HepG2 (cell line): Measurements from ENCODE around the gene M1AP. TPM values are rescaled to one million over a fixed set of nuclear protein-coding genes. Genes with fewer than 3 reads are reported as not detected.

Experiments
- ERF ChIP-seq: IDR thresholded peaks from 2 replicates; pipeline ENCODE4 v1.6.1; 2018; ENCODE audit warnings: missing biosample characterization, missing genetic modification reagents
- HNF1B ChIP-seq: sonication (generic); formaldehyde crosslinking; IDR thresholded peaks from 2 replicates; pipeline ENCODE4 v1.5.1; 2020; ENCODE audit warnings: mild to moderate bottlenecking, moderate library complexity, missing genetic modification reagents
- IRX3 ChIP-seq: sonication (generic); formaldehyde crosslinking; IDR thresholded peaks from 2 replicates; pipeline ENCODE4 v1.8.1; 2023; ENCODE audit warnings: mild to moderate bottlenecking, low read depth, missing genetic modification reagents, borderline replicate concordance
- KLF9 ChIP-seq: IDR thresholded peaks from 2 replicates; pipeline ENCODE4 v1.6.1; 2016; ENCODE audit warnings: low read depth
- MEF2D ChIP-seq: sonication (generic); formaldehyde crosslinking; IDR thresholded peaks from 2 replicates; pipeline ENCODE4 v1.5.1; 2020; ENCODE audit warnings: mild to moderate bottlenecking, missing genetic modification reagents
- MYPOP ChIP-seq: sonication (generic); formaldehyde crosslinking; IDR thresholded peaks from 2 replicates; pipeline ENCODE4 v1.8.1; 2023; ENCODE audit warnings: mild to moderate bottlenecking, moderate library complexity, missing genetic modification reagents
- NR0B2 ChIP-seq: sonication (generic); formaldehyde crosslinking; IDR thresholded peaks from 2 replicates; pipeline ENCODE4 v1.4.0; 2020; ENCODE audit warnings: mild to moderate bottlenecking, missing genetic modification reagents
- PHF21A ChIP-seq: sonication (generic); formaldehyde crosslinking; IDR thresholded peaks from 2 replicates; pipeline ENCODE4 v1.5.0; 2020; ENCODE audit warnings: mild to moderate bottlenecking, missing genetic modification reagents
- RAD21 ChIP-seq: fragments of 450-650 bp; formaldehyde crosslinking; IDR thresholded peaks from 2 replicates; pipeline ENCODE4 v1.5.0; 2020; ENCODE audit warnings: mild to moderate bottlenecking
- SATB2 ChIP-seq: sonication (generic); formaldehyde crosslinking; IDR thresholded peaks from 2 replicates; pipeline ENCODE4 v1.5.0; 2020; ENCODE audit warnings: missing genetic modification reagents
- SETDB1 ChIP-seq: sonication (generic); formaldehyde crosslinking; IDR thresholded peaks from 2 replicates; pipeline ENCODE4 v1.5.1; 2020; ENCODE audit warnings: missing genetic modification reagents, mild to moderate bottlenecking, borderline replicate concordance
- SUZ12 ChIP-seq: fragments of 150-350 bp; IDR thresholded peaks from 2 replicates; pipeline ENCODE4 v1.6.1; 2014; ENCODE audit warnings: low read depth, low read length
- TAF1 ChIP-seq: sonication (generic); formaldehyde crosslinking; IDR thresholded peaks from 2 replicates; pipeline ENCODE4 v1.4.0; 2020; ENCODE audit warnings: missing genetic modification reagents
- TMF1 ChIP-seq: sonication (generic); formaldehyde crosslinking; IDR thresholded peaks from 2 replicates; pipeline ENCODE4 v1.8.1; 2022; ENCODE audit warnings: low read depth, missing genetic modification reagents
- ZFP82 ChIP-seq: sonication (generic); formaldehyde crosslinking; IDR thresholded peaks from 2 replicates; pipeline ENCODE4 v1.5.1; 2020; ENCODE audit warnings: mild to moderate bottlenecking, missing genetic modification reagents, borderline replicate concordance
- ZFP91 ChIP-seq: sonication (generic); formaldehyde crosslinking; IDR thresholded peaks from 2 replicates; pipeline ENCODE4 v1.9.0; 2022; ENCODE audit warnings: missing genetic modification reagents, mild to moderate bottlenecking, borderline replicate concordance
- ZNF224 ChIP-seq: sonication (generic); formaldehyde crosslinking; IDR thresholded peaks from 2 replicates; pipeline ENCODE4 v1.5.0; 2020; ENCODE audit warnings: mild to moderate bottlenecking, missing genetic modification reagents
- ZNF235 ChIP-seq: sonication (generic); formaldehyde crosslinking; IDR thresholded peaks from 2 replicates; pipeline ENCODE4 v1.8.1; 2023; ENCODE audit warnings: mild to moderate bottlenecking, missing genetic modification reagents, borderline replicate concordance
- ZNF563 ChIP-seq: sonication (generic); formaldehyde crosslinking; IDR thresholded peaks from 2 replicates; pipeline ENCODE4 v1.8.0; 2022; ENCODE audit warnings: mild to moderate bottlenecking, moderate library complexity, missing genetic modification reagents
- ZNF775 ChIP-seq: sonication (generic); formaldehyde crosslinking; IDR thresholded peaks from 2 replicates; pipeline ENCODE4 v1.4.0; 2020; ENCODE audit warnings: missing genetic modification reagents, mild to moderate bottlenecking, moderate library complexity, borderline replicate concordance
- ZNF816 ChIP-seq: sonication (generic); formaldehyde crosslinking; IDR thresholded peaks from 2 replicates; pipeline ENCODE4 v1.8.0; 2022; ENCODE audit warnings: missing genetic modification reagents, mild to moderate bottlenecking, borderline replicate concordance
- ZSCAN21 ChIP-seq: sonication (generic); formaldehyde crosslinking; IDR thresholded peaks from 2 replicates; pipeline ENCODE4 v1.8.0; 2022; ENCODE audit warnings: mild to moderate bottlenecking, missing genetic modification reagents, moderate library complexity, borderline replicate concordance
- polyA plus RNA-seq, 8 experiments: library from polyadenylated mRNA; depleted of rRNA in 3 of 8; stranded (reverse) in 7 of 8; unstranded in 1 of 8; fragments of >200 nt; fragmentation: Illumina TruSeq in 4 of 8; extraction: Trizol in 4 of 8; gene quantifications; 2 replicates each; pipeline versions ENCODE4 v1.2.1 to v1.2.3, GENCODE V29; 2011 to 2016; ENCODE audit warnings: low read depth in 4 of 8, missing spikeins in 1 of 8, mixed read lengths in 1 of 8; ENCODE audit not compliant: insufficient read depth in 1 of 8
- total RNA-seq, 5 experiments: library from RNA; depleted of rRNA; stranded (reverse); fragments of >200 nt; fragmentation: Illumina TruSeq; extraction: Trizol; gene quantifications; 2 replicates each; pipeline ENCODE4 v1.2.3, GENCODE V29; 2016; ENCODE audit warnings: low read depth in 1 of 5

M1AP gene
- total and polyA plus RNA-seq, 2 of the 13 experiments (the other 11 are each of a cell fraction or from before 2014, with no cell fraction given), result not detected

- TF ChIP-seq ERF (CRISPR knock-in tag) (peak; percentile 57; the same call in 1 of the 2 replicates), ZNF816 (CRISPR knock-in tag) (peak; percentile 80), ZFP82 (CRISPR knock-in tag) (peak; percentile 90), RAD21 (peak; percentile 39; the same call in 1 of the 2 replicates), SUZ12 (no peak), MEF2D (CRISPR knock-in tag) (0 out of 2 replicates have a peak, but pooled peaks have one; percentile 29), SATB2 (CRISPR knock-in tag) (peak; percentile 0; the same call in 1 of the 2 replicates), NR0B2 (CRISPR knock-in tag) (peak; percentile 46; the same call in 1 of the 2 replicates), ZNF563 (CRISPR knock-in tag) (peak; percentile 85), HNF1B (peak; percentile 22; the same call in 1 of the 2 replicates), ZNF775 (0 out of 2 replicates have a peak, but pooled peaks have one; percentile 18), ZSCAN21 (peak; percentile 21; the same call in 1 of the 2 replicates), MYPOP (CRISPR knock-in tag) (peak; percentile 46; the same call in 1 of the 2 replicates), KLF9 (no peak), IRX3 (CRISPR knock-in tag) (no peak), ZFP91 (CRISPR knock-in tag) (peak; percentile 79; the same call in 1 of the 2 replicates), ZNF224 (CRISPR knock-in tag) (peak; percentile 54; the same call in 1 of the 2 replicates), TAF1 (CRISPR knock-in tag) (peak; percentile 63), TMF1 (CRISPR knock-in tag) (no peak), SETDB1 (CRISPR knock-in tag) (no peak), PHF21A (CRISPR knock-in tag) (peak; percentile 29; the same call in 1 of the 2 replicates), ZNF235 (CRISPR knock-in tag) (peak; percentile 86; the same call in 1 of the 2 replicates)
Observed at GRCh38 chr2:74653985-74654882, 6.1 kb upstream of the M1AP start, which contains the start of gene SEMA4F (continued).
